CD4-positive, alpha-beta T cell treated with Interleukin-6 at 100 ng/mL for 8 hours (primary cell): ENCODE measurements around the gene CCDC60.

Experiments
- DNase-seq: peaks from one replicate; pipeline ENCODE4 v3.0.0-alpha.2; 2020; ENCODE audit warnings: mixed read lengths, low spot score

The CCDC60 gene

GRCh38 chr12:119447126-119447525 lies 112.6 kb downstream of the CCDC60 start:
- DNase-seq = no peak

- DNase-seq = no peak
These were observed 113.1 kb downstream of the CCDC60 start for GRCh38 chr12:119447618-119448017.

GRCh38 chr12:119448611-119449131 lies 114.1 kb downstream of the CCDC60 start:
- no peak for DNase-seq

GRCh38 chr12:119450771-119451170 lies 116.2 kb downstream of the CCDC60 start:
- no peak for DNase-seq

GRCh38 chr12:119456824-119457223 lies 122.3 kb downstream of the CCDC60 start:
- no peak for DNase-seq

- DNase-seq = no peak
These were observed 122.7 kb downstream of the CCDC60 start for GRCh38 chr12:119457271-119457670.

GRCh38 chr12:119459481-119459880 lies 125.0 kb downstream of the CCDC60 start:
- DNase-seq = no peak

- no peak for DNase-seq
These were observed 126.3 kb downstream of the CCDC60 start for GRCh38 chr12:119460876-119461275.

- DNase-seq = no peak
These were observed 127.2 kb downstream of the CCDC60 start for GRCh38 chr12:119461636-119462214.

- DNase-seq = no peak
These were observed 128.8 kb downstream of the CCDC60 start for GRCh38 chr12:119463211-119463926.

GRCh38 chr12:119468296-119468695 lies 133.8 kb downstream of the CCDC60 start:
- no peak for DNase-seq

- DNase-seq = no peak
These were observed 141.1 kb downstream of the CCDC60 start for GRCh38 chr12:119475650-119476049.

- DNase-seq = no peak
These were observed 142.4 kb downstream of the CCDC60 start for GRCh38 chr12:119476951-119477350.

GRCh38 chr12:119479121-119479561 lies 144.6 kb downstream of the CCDC60 start:
- DNase-seq = no peak

- no peak for DNase-seq
These were observed 146.0 kb downstream of the CCDC60 start for GRCh38 chr12:119480551-119480950.

GRCh38 chr12:119486599-119487154 lies 152.1 kb downstream of the CCDC60 start:
- DNase-seq = no peak

- no peak for DNase-seq
These were observed 157.3 kb downstream of the CCDC60 start for GRCh38 chr12:119491814-119492213.

- no peak for DNase-seq
These were observed 165.7 kb downstream of the CCDC60 start for GRCh38 chr12:119500209-119500608.

- no peak for DNase-seq
These were observed 166.5 kb downstream of the CCDC60 start for GRCh38 chr12:119501052-119501451.

GRCh38 chr12:119505001-119505400 lies 170.5 kb downstream of the CCDC60 start:
- DNase-seq = no peak

GRCh38 chr12:119512772-119513497 lies 178.4 kb downstream of the CCDC60 start:
- DNase-seq = no peak

GRCh38 chr12:119528241-119528640 lies 193.7 kb downstream of the CCDC60 start:
- DNase-seq = no peak

GRCh38 chr12:119540476-119540875 lies 205.9 kb downstream of the CCDC60 start:
- DNase-seq = no peak
